Mesendoderm (in vitro differentiated cells): Measurements from ENCODE around the gene AMOT.

Experiments
- DNase-seq: peaks from one replicate; pipeline ENCODE4 v3.0.0; 2013
- H2AK5ac ChIP-seq: 2 replicates; pipeline ENCODE4 v1.6.1; 2013; ENCODE audit warnings: low read length, inconsistent platforms
- H2BK120ac ChIP-seq: 2 replicates; pipeline ENCODE4 v1.6.1; 2013; ENCODE audit warnings: low read depth, mild to moderate bottlenecking, low read length, moderate library complexity, mixed read lengths
- H2BK15ac ChIP-seq: replicated peaks from 2 replicates; pipeline ENCODE4 v1.6.1; 2013; ENCODE audit warnings: low read depth, mild to moderate bottlenecking, moderate library complexity
- H2BK5ac ChIP-seq: 2 replicates; pipeline ENCODE4 v1.6.1; 2013; ENCODE audit warnings: low read length, inconsistent platforms
- H3K18ac ChIP-seq: 2 replicates; pipeline ENCODE4 v1.6.1; 2013; ENCODE audit warnings: mild to moderate bottlenecking, low read length, mixed read lengths
- H3K23ac ChIP-seq: one replicate; pipeline ENCODE4 v1.6.1; 2013; ENCODE audit warnings: low read length
- H3K27ac ChIP-seq: 2 replicates; pipeline ENCODE4 v1.5.1; 2013; ENCODE audit warnings: low read depth, mild to moderate bottlenecking, inconsistent platforms, low read length, moderate library complexity
- H3K27me3 ChIP-seq: 2 replicates; pipeline ENCODE4 v1.6.1; 2013; ENCODE audit warnings: low read length, control low read depth, mild to moderate bottlenecking, inconsistent platforms; ENCODE audit not compliant: insufficient read depth, poor library complexity
- H3K36me3 ChIP-seq: 2 replicates; pipeline ENCODE4 v1.6.1; 2013; ENCODE audit warnings: low read length, inconsistent platforms; ENCODE audit not compliant: control insufficient read depth, insufficient read depth
- H3K4ac ChIP-seq: one replicate; pipeline ENCODE4 v1.6.1; 2013; ENCODE audit warnings: low read depth, mild to moderate bottlenecking, low read length, moderate library complexity
- H3K4me1 ChIP-seq: 2 replicates; pipeline ENCODE4 v1.6.1; 2013; ENCODE audit warnings: low read depth, low read length, inconsistent platforms; ENCODE audit not compliant: control insufficient read depth
- H3K4me2 ChIP-seq: 2 replicates; pipeline ENCODE4 v1.6.1; 2013; ENCODE audit warnings: low read length
- H3K4me3 ChIP-seq: 2 replicates; pipeline ENCODE4 v1.5.1; 2013; ENCODE audit warnings: mild to moderate bottlenecking, low read length
- H3K56ac ChIP-seq: one replicate; pipeline ENCODE4 v1.6.1; 2013; ENCODE audit warnings: low read length
- H3K79me1 ChIP-seq: 2 replicates; pipeline ENCODE4 v1.6.1; 2013; ENCODE audit warnings: low read length, inconsistent platforms
- H3K79me2 ChIP-seq: 2 replicates; pipeline ENCODE4 v1.6.1; 2013; ENCODE audit warnings: mild to moderate bottlenecking, low read length; ENCODE audit not compliant: control insufficient read depth, insufficient read depth
- H3K9ac ChIP-seq: 2 replicates; pipeline ENCODE4 v1.6.1; 2013; ENCODE audit warnings: low read length, inconsistent platforms
- H4K5ac ChIP-seq: one replicate; pipeline ENCODE4 v1.6.1; 2013; ENCODE audit warnings: low read length
- H4K8ac ChIP-seq: one replicate; pipeline ENCODE4 v1.6.1; 2013; ENCODE audit warnings: low read depth, mild to moderate bottlenecking, control low read depth, low read length, moderate library complexity
- WGBS: extraction: QIAGEN DNeasy Blood & Tissue Kit; methylation state at CpG from one replicate; pipeline ENCODE4 v1.1.7; 2013; ENCODE audit warnings: low lambda C conversion rate, missing lambda C conversion rate; ENCODE audit not compliant: insufficient coverage; ENCODE audit errors: extremely low coverage; 5-methylcytosine and 5-hydroxymethylcytosine counted together

AMOT gene

GRCh38 chrX:112759966-112760365, 80.7 kb downstream of the AMOT start:
- WGBS = no CpG with 5 or more reads among the region's 2 CpGs
- Histone ChIP-seq H3K36me3 (no peaks in the 10 kb centered on the region), H3K4me3 (no peak overlapping the region), H3K79me2 (no peaks in the 10 kb centered on the region), H4K8ac (no peak overlapping the region), H2BK15ac (no peak overlapping the region), H3K56ac (no peak overlapping the region), H2BK5ac (no peak overlapping the region), H3K23ac (no peak overlapping the region), H3K4ac (no peak overlapping the region), H3K4me2 (no peak overlapping the region), H3K18ac (no peak overlapping the region), H3K27ac (no peak overlapping the region), H2AK5ac (no peak overlapping the region), H3K9ac (no peak overlapping the region), H3K27me3 (no peaks in the 10 kb centered on the region), H4K5ac (no peak overlapping the region), H2BK120ac (no peak overlapping the region), H3K79me1 (no peaks in the 10 kb centered on the region), H3K4me1 (no peaks in the 10 kb centered on the region)
- no peak for DNase-seq

- Histone ChIP-seq H2AK5ac (no peak overlapping the region), H3K4me2 (no peak overlapping the region), H3K4ac (no peak overlapping the region), H4K5ac (no peak overlapping the region), H3K18ac (no peak overlapping the region), H3K27me3 (no peaks in the 10 kb centered on the region), H2BK15ac (no peak overlapping the region), H3K9ac (no peak overlapping the region), H3K36me3 (no peaks in the 10 kb centered on the region), H2BK5ac (no peak overlapping the region), H4K8ac (no peak overlapping the region), H3K79me1 (no peaks in the 10 kb centered on the region), H3K4me1 (no peaks in the 10 kb centered on the region), H2BK120ac (no peak overlapping the region), H3K56ac (no peak overlapping the region), H3K4me3 (no peak overlapping the region), H3K27ac (no peak overlapping the region), H3K23ac (no peak overlapping the region), H3K79me2 (no peaks in the 10 kb centered on the region)
- DNase-seq = no peak
- WGBS = no CpG with 5 or more reads among the region's 3 CpGs
Measured at GRCh38 chrX:112759512-112759911, 81.1 kb downstream of the AMOT start.

- no peak overlapping the region for H4K8ac ChIP-seq
- no peak overlapping the region for H3K4ac ChIP-seq
- H3K36me3 ChIP-seq = no peaks in the 10 kb centered on the region
- H3K4me1 ChIP-seq = no peaks in the 10 kb centered on the region
- no peak for DNase-seq
- H2BK120ac ChIP-seq = no peak overlapping the region
- no peak overlapping the region for H2BK15ac ChIP-seq
- no peak overlapping the region for H3K4me2 ChIP-seq
- no peak overlapping the region for H3K9ac ChIP-seq
- H4K5ac ChIP-seq = no peak overlapping the region
- no peak overlapping the region for H3K56ac ChIP-seq
- H3K27ac ChIP-seq = no peak overlapping the region
- no peak overlapping the region for H3K18ac ChIP-seq
- no peaks in the 10 kb centered on the region for H3K79me1 ChIP-seq
- H3K79me2 ChIP-seq = no peaks in the 10 kb centered on the region
- H2AK5ac ChIP-seq = no peak overlapping the region
- no peak overlapping the region for H3K23ac ChIP-seq
- H3K27me3 ChIP-seq = no peaks in the 10 kb centered on the region
- no peak overlapping the region for H3K4me3 ChIP-seq
- no peak overlapping the region for H2BK5ac ChIP-seq
- no CpG with 5 or more reads among the region's 4 CpGs for WGBS
Measured at GRCh38 chrX:112757946-112758345, 82.7 kb downstream of the AMOT start.

GRCh38 chrX:112753116-112753515, 87.5 kb downstream of the AMOT start:
- no peak overlapping the region for H2BK15ac ChIP-seq
- H3K27me3 ChIP-seq = no peaks in the 10 kb centered on the region
- H3K27ac ChIP-seq = no peak overlapping the region
- no peak overlapping the region for H3K9ac ChIP-seq
- H2BK5ac ChIP-seq = no peak overlapping the region
- H3K4me1 ChIP-seq = no peaks in the 10 kb centered on the region
- WGBS = no CpG with 5 or more reads among the region's 1 CpG
- no peaks in the 10 kb centered on the region for H3K79me1 ChIP-seq
- no peak overlapping the region for H2BK120ac ChIP-seq
- H3K56ac ChIP-seq = no peak overlapping the region
- H3K4me2 ChIP-seq = no peak overlapping the region
- H3K23ac ChIP-seq = no peak overlapping the region
- no peak overlapping the region for H3K4me3 ChIP-seq
- no peak overlapping the region for H4K5ac ChIP-seq
- no peak for DNase-seq
- H3K36me3 ChIP-seq = no peaks in the 10 kb centered on the region
- no peak overlapping the region for H3K4ac ChIP-seq
- no peaks in the 10 kb centered on the region for H3K79me2 ChIP-seq
- H3K18ac ChIP-seq = no peak overlapping the region
- no peak overlapping the region for H4K8ac ChIP-seq
- no peak overlapping the region for H2AK5ac ChIP-seq

GRCh38 chrX:112751076-112751475, 89.6 kb downstream of the AMOT start:
- no peak overlapping the region for H4K5ac ChIP-seq
- no peak for DNase-seq
- no peak overlapping the region for H3K4me2 ChIP-seq
- H3K27me3 ChIP-seq = no peaks in the 10 kb centered on the region
- whole genome bisulfite sequencing = no CpG with 5 or more reads among the region's 2 CpGs
- no peak overlapping the region for H2AK5ac ChIP-seq
- no peak overlapping the region for H3K9ac ChIP-seq
- no peak overlapping the region for H3K18ac ChIP-seq
- no peak overlapping the region for H3K23ac ChIP-seq
- H3K4me1 ChIP-seq = no peaks in the 10 kb centered on the region
- H3K4me3 ChIP-seq = no peak overlapping the region
- no peak overlapping the region for H3K4ac ChIP-seq
- H3K27ac ChIP-seq = no peak overlapping the region
- H4K8ac ChIP-seq = no peak overlapping the region
- no peaks in the 10 kb centered on the region for H3K36me3 ChIP-seq
- H2BK120ac ChIP-seq = no peak overlapping the region
- H3K56ac ChIP-seq = no peak overlapping the region
- H3K79me2 ChIP-seq = no peaks in the 10 kb centered on the region
- H2BK15ac ChIP-seq = no peak overlapping the region
- H3K79me1 ChIP-seq = no peaks in the 10 kb centered on the region
- no peak overlapping the region for H2BK5ac ChIP-seq

GRCh38 chrX:112746812-112747595, 93.6 kb downstream of the AMOT start:
- Histone ChIP-seq H2BK5ac (no peak overlapping the region), H4K8ac (no peak overlapping the region), H3K23ac (no peak overlapping the region), H2BK15ac (no peak overlapping the region), H3K56ac (no peak overlapping the region), H3K79me2 (no peaks in the 10 kb centered on the region), H2AK5ac (no peak overlapping the region), H3K4me2 (no peak overlapping the region), H3K9ac (no peak overlapping the region), H4K5ac (no peak overlapping the region), H3K36me3 (no peaks in the 10 kb centered on the region), H3K18ac (no peak overlapping the region), H2BK120ac (no peak overlapping the region), H3K27ac (no peak overlapping the region), H3K4ac (no peak overlapping the region), H3K79me1 (no peaks in the 10 kb centered on the region), H3K4me3 (no peak overlapping the region), H3K4me1 (no peaks in the 10 kb centered on the region), H3K27me3 (no peaks in the 10 kb centered on the region)
- DNase-seq = no peak
- no CpG with 5 or more reads among the region's 4 CpGs for WGBS
